Small intestine (tissue), 7 donors: ENCODE data around the gene THRSP. TPM values are rescaled to one million over a fixed set of nuclear protein-coding genes. Genes with fewer than 3 reads are reported as not detected.
"Not testable (repeated sequence)": the region's sequence is repeated elsewhere in the genome, so short reads cannot be mapped to it uniquely, and the experiment has no call there.

Experiments
- DNase-seq, 2 donors: peaks; one replicate each; pipeline versions ENCODE4 v3.0.0 to v3.0.0-alpha.2; 2013
- FAIRE-seq: peaks from 2 replicates; lab custom pipeline; 2012; peaks lifted over from hg19 to GRCh38; lab: Jason Lieb, UNC
- H3K27ac ChIP-seq, 3 donors: one replicate each; pipeline ENCODE4 v1.5.1; 2013; ENCODE audit warnings: low read length in 2 of 3, mild to moderate bottlenecking in 2 of 3, control low read depth in 1 of 3, inconsistent platforms in 1 of 3, low read depth in 1 of 3, moderate library complexity in 1 of 3
- H3K27me3 ChIP-seq, 3 donors: one replicate each; pipeline ENCODE4 v1.6.1; 2013; ENCODE audit warnings: low read length in 3 of 3, inconsistent platforms in 1 of 3; ENCODE audit not compliant: control insufficient read depth in 3 of 3, insufficient read depth in 3 of 3
- H3K36me3 ChIP-seq, 3 donors: one replicate each; pipeline ENCODE4 v1.6.1; 2013; ENCODE audit warnings: low read length in 3 of 3, inconsistent platforms in 1 of 3, low read depth in 1 of 3, mild to moderate bottlenecking in 1 of 3, moderate library complexity in 1 of 3; ENCODE audit not compliant: control insufficient read depth in 3 of 3, insufficient read depth in 2 of 3
- H3K4me1 ChIP-seq, 3 donors: one replicate each; pipeline ENCODE4 v1.6.1; 2013; ENCODE audit warnings: low read length in 2 of 3, inconsistent platforms in 1 of 3, low read depth in 1 of 3, mild to moderate bottlenecking in 1 of 3, moderate library complexity in 1 of 3; ENCODE audit not compliant: control insufficient read depth in 3 of 3, insufficient read depth in 2 of 3
- H3K4me3 ChIP-seq, 3 donors: one replicate each; pipeline ENCODE4 v1.5.1; 2013; ENCODE audit warnings: low read length in 3 of 3, control low read depth in 1 of 3, inconsistent platforms in 1 of 3, low read depth in 1 of 3, mild to moderate bottlenecking in 1 of 3, moderate library complexity in 1 of 3
- H3K9me3 ChIP-seq, 2 donors: one replicate each; pipeline ENCODE4 v1.6.1; 2013; ENCODE audit warnings: low read depth in 1 of 2, low read length in 1 of 2; ENCODE audit not compliant: control insufficient read depth in 2 of 2, insufficient read depth in 1 of 2
- WGBS, 3 donors: extraction: QIAGEN DNeasy Blood & Tissue Kit; methylation state at CpG; one replicate each; pipeline ENCODE4 v1.1.7; 2013; 5-methylcytosine and 5-hydroxymethylcytosine counted together
- polyA plus RNA-seq, 4 donors: library from polyadenylated mRNA; stranded (reverse) in 3 of 4; unstranded in 1 of 4; fragments of 200-250 nt in 3 of 4; fragments of 120-200 nt in 1 of 4; gene quantifications; one replicate each; pipeline versions ENCODE4 v1.2.1 to v1.2.3, GENCODE V29; 2013
- donor health status: healthy with polysubstance abuse.
- donor health status: control.
- donor health status: control.
- donor health status: Bipolar disorder and iron deficiency.
- donor health status: healthy.

THRSP gene
- polyA plus RNA-seq, 4 donors, result 0.09 to 17.5 (median 0.54) TPM; not detected in 1

DNA sequence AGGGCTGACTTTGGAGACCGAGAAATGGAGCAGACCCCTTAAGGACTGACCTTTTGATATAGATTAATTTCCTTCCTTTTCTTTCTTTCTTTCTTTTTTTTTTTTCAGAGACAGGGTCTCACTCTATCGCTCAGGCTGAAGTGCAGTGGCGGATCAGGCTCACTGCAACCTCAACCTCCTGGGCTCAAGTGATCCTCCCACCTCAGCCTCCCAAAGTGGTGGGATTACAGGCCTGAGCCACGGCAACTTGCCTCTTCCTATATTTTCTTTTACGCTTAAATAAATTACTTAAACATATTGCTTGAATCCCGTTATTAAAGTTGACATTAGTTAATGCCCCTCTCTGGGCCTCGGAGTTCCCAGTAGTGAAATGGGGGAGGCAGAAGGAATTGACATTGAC, 40.2 kb upstream of the THRSP start:
- DNase-seq (no peak), FAIRE-seq (no peak)
- no peaks in the 10 kb centered on the region for H3K9me3 ChIP-seq
- no peaks in the 10 kb centered on the region for H3K27me3 ChIP-seq
- 48 to 71% (median 57%) methylated on average over 6 to 7 of the region's 7 CpGs for WGBS, 3 donors
- H3K36me3 ChIP-seq, result no peaks in the 10 kb centered on the region
- peak overlapping the region in 2 of 3 donors; percentile 52 to 69 for H3K4me3 ChIP-seq
- H3K4me1 ChIP-seq, result no peaks in the 10 kb centered on the region
- peak overlapping the region in 1 of 3 donors; percentile 65 for H3K27ac ChIP-seq

DNA sequence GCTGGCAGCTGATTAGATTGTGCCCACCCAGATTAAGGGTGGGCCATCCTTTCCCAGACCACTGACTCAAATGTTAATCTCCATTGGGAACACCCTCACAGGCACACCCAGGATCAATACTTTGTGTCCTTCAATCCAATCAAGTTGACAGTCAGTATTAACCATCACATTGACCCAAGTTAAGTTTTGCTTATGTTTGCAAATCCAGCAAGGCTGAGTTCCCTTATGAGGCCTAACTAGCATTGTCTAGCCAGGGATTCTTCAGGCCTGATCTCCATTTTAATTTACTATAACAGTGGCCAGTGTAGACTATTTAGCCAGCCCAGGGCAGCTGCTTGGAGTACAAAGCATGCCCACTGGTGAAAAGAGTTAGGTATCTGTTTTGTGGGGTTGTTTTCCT, 38.3 kb upstream of the THRSP start:
- Histone ChIP-seq H3K27me3 (no peaks in the 10 kb centered on the region), H3K27ac (no peak overlapping the region), H3K36me3 (no peaks in the 10 kb centered on the region), H3K9me3 (no peaks in the 10 kb centered on the region), H3K4me1 (peaks cover 0 to 4% (median 0%) of the 10 kb centered on the region in 3 donors), H3K4me3 (no peak overlapping the region)
- FAIRE-seq (no peak), DNase-seq (no peak)

- FAIRE-seq (no peak), DNase-seq (no peak)
- Histone ChIP-seq H3K9me3 (no peaks in the 10 kb centered on the region), H3K27me3 (no peaks in the 10 kb centered on the region), H3K27ac (no peak overlapping the region), H3K36me3 (no peaks in the 10 kb centered on the region), H3K4me1 (peaks cover 0 to 8% (median 2%) of the 10 kb centered on the region in 3 donors), H3K4me3 (no peak overlapping the region)
- 87 to 94% (median 92%) methylated on average over 2 of the region's 2 CpGs for WGBS, 3 donors
Measured at GRCh38 chr11:78027759-78028158, 35.9 kb upstream of the THRSP start.

DNA sequence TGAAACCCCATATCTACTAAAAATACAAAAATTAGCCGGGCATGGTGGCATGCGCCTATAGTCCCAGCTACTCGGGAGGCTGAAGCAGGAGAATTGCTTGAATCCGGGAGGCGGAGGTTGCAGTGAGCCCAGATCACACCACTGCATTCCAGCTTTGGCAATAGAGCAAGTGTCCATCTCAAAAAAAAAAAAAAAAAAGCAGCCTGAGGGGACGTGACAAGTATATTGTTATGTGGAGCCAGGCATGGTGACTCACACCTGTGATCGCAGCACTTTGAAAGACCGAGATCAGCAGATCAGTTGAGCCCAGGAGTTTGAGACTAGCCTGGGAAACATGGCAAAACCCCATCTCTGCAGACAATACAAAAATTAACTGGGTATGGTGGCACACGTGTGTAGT, 35.2 kb upstream of the THRSP start:
- not testable (repeated sequence) for H3K4me3 ChIP-seq, H3K4me1 ChIP-seq, H3K27ac ChIP-seq, FAIRE-seq, H3K36me3 ChIP-seq, H3K9me3 ChIP-seq, H3K27me3 ChIP-seq
- 49 to 78% (median 69%) methylated on average over 9 of the region's 9 CpGs for WGBS, 3 donors
- DNase-seq, result peak in 1 of 2 donors; percentile 34

GRCh38 chr11:78030429-78031325, 33.0 kb upstream of the THRSP start:
- H3K4me3 ChIP-seq, result no peak overlapping the region
- H3K4me1 ChIP-seq, result peaks cover 0 to 8% (median 2%) of the 10 kb centered on the region in 3 donors
- DNase-seq (peak; percentile 41 to 53), FAIRE-seq (no peak)
- H3K36me3 ChIP-seq, result no peaks in the 10 kb centered on the region
- no peak overlapping the region for H3K27ac ChIP-seq
- no peaks in the 10 kb centered on the region for H3K27me3 ChIP-seq
- H3K9me3 ChIP-seq, result no peaks in the 10 kb centered on the region
- WGBS, 3 donors, result 16 to 29% (median 28%) methylated on average over 7 of the region's 7 CpGs

DNA sequence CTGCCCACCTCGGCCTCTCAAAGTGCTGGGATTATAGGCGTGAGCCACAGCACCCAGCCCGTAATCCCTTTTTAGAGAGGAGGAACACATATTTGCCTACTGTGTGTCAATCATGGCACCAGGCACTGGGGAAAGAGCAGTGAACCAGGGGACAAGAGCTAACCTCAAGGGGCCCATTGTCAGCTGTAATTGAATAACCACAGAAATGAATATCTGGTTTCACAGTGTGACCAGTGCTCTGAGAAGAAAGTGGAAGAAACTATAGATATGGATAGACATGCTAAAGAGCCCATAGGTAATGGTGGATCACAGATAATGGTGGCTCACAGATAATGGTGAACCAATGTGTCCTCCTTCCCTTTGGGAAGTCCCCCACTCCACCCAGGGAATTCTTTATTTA, 32.0 kb upstream of the THRSP start:
- no peaks in the 10 kb centered on the region for H3K9me3 ChIP-seq
- WGBS, 3 donors, result 77 to 93% (median 91%) methylated on average over 3 of the region's 3 CpGs
- H3K27ac ChIP-seq, result no peak overlapping the region
- no peak overlapping the region for H3K4me3 ChIP-seq
- DNase-seq (no peak), FAIRE-seq (no peak)
- no peaks in the 10 kb centered on the region for H3K36me3 ChIP-seq
- peaks cover 0 to 8% (median 2%) of the 10 kb centered on the region in 3 donors for H3K4me1 ChIP-seq
- H3K27me3 ChIP-seq, result no peaks in the 10 kb centered on the region

DNA sequence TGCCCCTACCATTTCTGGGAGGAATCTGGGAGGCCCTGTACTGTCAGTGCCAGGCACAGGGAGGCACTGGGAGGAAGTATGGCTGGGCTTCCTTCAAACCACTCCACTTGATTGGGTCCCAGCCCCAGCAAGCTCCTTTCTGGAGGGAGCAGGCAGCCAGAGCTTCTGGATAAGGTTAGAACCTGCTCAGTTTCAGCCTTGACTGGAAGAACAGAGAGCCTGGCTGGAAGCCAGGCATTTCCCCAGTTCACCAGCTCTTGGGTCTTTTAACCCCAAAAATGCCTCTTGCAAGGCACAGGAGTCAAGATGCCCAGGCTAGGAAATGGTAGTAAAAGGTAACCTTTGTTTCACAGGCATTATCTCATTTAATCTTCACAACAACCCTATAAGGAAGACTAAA, 31.6 kb upstream of the THRSP start:
- H3K4me1 ChIP-seq, result peaks cover under 1 to 8% (median 2%) of the 10 kb centered on the region in 3 donors
- H3K9me3 ChIP-seq, result no peaks in the 10 kb centered on the region
- no peaks in the 10 kb centered on the region for H3K36me3 ChIP-seq
- no peak overlapping the region for H3K4me3 ChIP-seq
- no peaks in the 10 kb centered on the region for H3K27me3 ChIP-seq
- DNase-seq, result no peak
- FAIRE-seq, result no peak
- H3K27ac ChIP-seq, result no peak overlapping the region

DNA sequence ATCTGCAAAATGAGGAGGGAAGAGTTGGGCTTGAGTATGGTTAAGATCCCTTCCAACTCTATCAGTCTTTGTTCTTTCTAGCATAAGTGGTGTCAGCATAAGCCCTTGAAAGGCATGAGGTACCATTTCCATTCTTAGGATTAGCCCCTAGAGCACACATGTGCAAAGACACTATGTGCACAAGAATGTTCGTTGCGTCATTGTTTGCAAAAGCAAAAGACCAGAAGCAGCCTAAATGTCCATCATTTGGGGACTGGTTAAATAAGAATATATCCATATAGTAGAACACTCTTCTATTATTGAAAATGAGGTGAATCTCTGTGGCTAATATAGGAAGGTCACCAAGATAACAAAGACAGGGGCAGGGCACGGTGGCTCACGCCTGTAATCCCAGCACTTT, 30.6 kb upstream of the THRSP start:
- 43 to 84% (median 57%) methylated on average over 4 of the region's 4 CpGs for WGBS, 3 donors
- Histone ChIP-seq H3K4me1 (peaks cover 2 to 8% (median 3%) of the 10 kb centered on the region in 3 donors), H3K9me3 (no peaks in the 10 kb centered on the region), H3K27me3 (no peaks in the 10 kb centered on the region), H3K36me3 (no peaks in the 10 kb centered on the region), H3K27ac (no peak overlapping the region), H3K4me3 (no peak overlapping the region)
- DNase-seq, result no peak
- no peak for FAIRE-seq
